Lower leg skin (tissue), 3 donors: Measurements from ENCODE around the gene USP34.

ENCODE experiments used
- CTCF ChIP-seq, 3 donors: fragments of 450-650 bp; IDR thresholded peaks; one replicate each; pipeline ENCODE4 v1.5.1; 2016; ENCODE audit warnings: antibody characterized with exemption in 3 of 3, mild to moderate bottlenecking in 3 of 3, moderate library complexity in 2 of 3
- POLR2A ChIP-seq, 2 donors: fragments of 450-650 bp; IDR thresholded peaks; one replicate each; pipeline ENCODE4 v1.6.1; 2016 to 2017; ENCODE audit warnings: antibody characterized with exemption in 2 of 2, mild to moderate bottlenecking in 1 of 2, moderate library complexity in 1 of 2

GRCh38 chr2:61328707-61329251 lies 142.1 kb downstream of the USP34 start:
- TF ChIP-seq CTCF (IDR thresholded peaks at IDR 0.05) = no peak
- TF ChIP-seq POLR2A (IDR thresholded peaks at IDR 0.05) = no peak
